Panc1 (cell line): ENCODE results near the gene EREG. TPM values are rescaled to one million over a fixed set of nuclear protein-coding genes. Genes with fewer than 3 reads are reported as not detected.

Source experiments
- ATAC-seq: fragments of 200-7000 bp; cut with Tn5 transposase; 2 replicates; pipeline ENCODE4 v1.9.1; 2020; ENCODE audit warnings: mild to moderate bottlenecking, moderate library complexity
- BruUV-seq: library from RNA; stranded (reverse); fragments of 400-500 nt; replicated peaks from 2 replicates; lab custom pipeline; 2021; lab: Mats Ljungman, UMichigan
- CTCF ChIA-PET: fragments of 300-600 bp; sonication (Branson Sonifier 250); formaldehyde crosslinking; loops from one replicate; lab custom pipeline; 2022; ENCODE audit warnings: antibody characterized with exemption; lab: Charles Lee
- POLR2A ChIA-PET: fragments of 300-600 bp; sonication (Branson Sonifier 250); formaldehyde crosslinking; loops from one replicate; lab custom pipeline; 2022; ENCODE audit warnings: antibody characterized with exemption; lab: Charles Lee
- DNase-seq: peaks from one replicate; pipeline ENCODE4 v3.0.0-alpha.2; 2010; ENCODE audit warnings: low read depth, low spot score
- H3K27ac ChIP-seq: 2 replicates; pipeline ENCODE4 v1.5.1; 2011; ENCODE audit warnings: mild to moderate bottlenecking, low read length, inconsistent platforms
- H3K27me3 ChIP-seq: fragments of 200-500 bp; sonication (Bioruptor generic); 2 replicates; pipeline ENCODE4 v1.6.0; 2014; ENCODE audit warnings: low read length, inconsistent platforms; ENCODE audit not compliant: control insufficient read depth, insufficient read depth
- H3K36me3 ChIP-seq: fragments of 200-500 bp; sonication (Bioruptor generic); 2 replicates; pipeline ENCODE4 v1.5.1; 2014; ENCODE audit warnings: inconsistent platforms, mild to moderate bottlenecking, low read length, moderate library complexity; ENCODE audit not compliant: control insufficient read depth, insufficient read depth
- H3K4me1 ChIP-seq: 2 replicates; pipeline ENCODE4 v1.5.1; 2011; ENCODE audit warnings: inconsistent platforms, mild to moderate bottlenecking, low read length, moderate library complexity; ENCODE audit not compliant: control insufficient read depth, insufficient read depth
- H3K4me3 ChIP-seq, 2 experiments: 2 replicates each; pipeline ENCODE4 v1.5.1; 2011 to 2012; ENCODE audit warnings: low read depth in 2 of 2, low read length in 2 of 2, mild to moderate bottlenecking in 2 of 2, inconsistent platforms in 1 of 2, moderate library complexity in 1 of 2
- H3K9me3 ChIP-seq: fragments of 200-500 bp; sonication (Bioruptor generic); 2 replicates; pipeline ENCODE4 v1.5.1; 2014; ENCODE audit warnings: low read depth, mild to moderate bottlenecking, inconsistent platforms, low read length, moderate library complexity; ENCODE audit not compliant: control insufficient read depth, insufficient read depth
- POLR2AphosphoS5 ChIP-seq: IDR thresholded peaks from 2 replicates; pipeline ENCODE4 v1.6.1; 2012; ENCODE audit warnings: mild to moderate bottlenecking, low read depth, low read length, moderate library complexity
- SIN3A ChIP-seq: IDR thresholded peaks from 2 replicates; pipeline ENCODE4 v1.6.1; 2012; ENCODE audit warnings: low read depth, mild to moderate bottlenecking, low read length, moderate library complexity, borderline replicate concordance; ENCODE audit not compliant: insufficient read depth
- TCF7L2 ChIP-seq: IDR thresholded peaks from 2 replicates; pipeline ENCODE4 v1.6.1; 2011; ENCODE audit warnings: mild to moderate bottlenecking, low read depth, low read length, inconsistent platforms
- in situ Hi-C: cut with HindIII; loops from 2 replicates; pipeline ENCODE4 v1.10.0; 2016; ENCODE audit warnings: low sequenced_read_pairs, low pct_unique_long_range_greater_than_20kb
- intact Hi-C: fragments of 100-400 bp; cut with micrococcal nuclease; formaldehyde crosslinking; loops from one replicate; pipeline ENCODE4 v1.10.0; 2022; ENCODE audit not compliant: unreplicated experiment
- total RNA-seq: library from RNA; stranded (reverse); gene quantifications from one replicate; pipeline ENCODE4 v1.2.1, GENCODE V29; 2021; ENCODE audit not compliant: unreplicated experiment
- TF ChIP-seq, protein P1 (sequence below): fragments of 450-650 bp; IDR thresholded peaks from 2 replicates; pipeline ENCODE4 v1.5.1; 2017; ENCODE audit warnings: mild to moderate bottlenecking
- TF ChIP-seq, protein P2 (sequence below), 2 experiments: IDR thresholded peaks; 2 replicates each; pipeline ENCODE4 v1.6.1; 2011 to 2012; ENCODE audit warnings: low read depth in 2 of 2, control low read depth in 1 of 2, low read length in 1 of 2, mild to moderate bottlenecking in 1 of 2, moderate library complexity in 1 of 2; ENCODE audit not compliant: insufficient read depth in 1 of 2

Gene EREG
- total RNA-seq, 1 experiment from 2014 or later, result 2.1 TPM

DNA sequence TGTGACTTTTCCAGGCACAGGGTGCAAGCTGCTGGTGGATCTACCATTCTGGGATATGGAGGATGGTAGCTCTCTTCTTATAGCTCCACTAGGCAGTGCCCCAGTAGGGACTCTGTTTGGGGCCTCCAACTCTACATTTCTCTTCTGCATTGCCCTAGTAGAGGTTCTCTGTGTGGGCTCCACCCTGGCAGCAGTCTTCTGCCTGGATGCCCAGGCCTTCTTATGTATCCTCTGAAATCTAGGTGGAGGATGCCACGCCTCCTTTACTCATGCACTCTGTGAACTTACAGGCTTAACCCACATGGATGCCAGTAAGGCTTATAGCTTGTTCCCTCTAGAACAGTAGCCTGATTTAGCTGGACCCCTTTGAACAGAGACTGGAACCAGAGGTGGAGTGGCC, 20.9 kb upstream of the EREG start:
- intact Hi-C loops (no loop called here), in situ Hi-C loops (no loop called here)
- ATAC-seq, result no peak
- H3K36me3 ChIP-seq, result no peaks in the 10 kb centered on the region
- POLR2A ChIA-PET, result no interaction called here
- H3K4me1 ChIP-seq, result no peaks in the 10 kb centered on the region
- TF ChIP-seq, protein P1, sequence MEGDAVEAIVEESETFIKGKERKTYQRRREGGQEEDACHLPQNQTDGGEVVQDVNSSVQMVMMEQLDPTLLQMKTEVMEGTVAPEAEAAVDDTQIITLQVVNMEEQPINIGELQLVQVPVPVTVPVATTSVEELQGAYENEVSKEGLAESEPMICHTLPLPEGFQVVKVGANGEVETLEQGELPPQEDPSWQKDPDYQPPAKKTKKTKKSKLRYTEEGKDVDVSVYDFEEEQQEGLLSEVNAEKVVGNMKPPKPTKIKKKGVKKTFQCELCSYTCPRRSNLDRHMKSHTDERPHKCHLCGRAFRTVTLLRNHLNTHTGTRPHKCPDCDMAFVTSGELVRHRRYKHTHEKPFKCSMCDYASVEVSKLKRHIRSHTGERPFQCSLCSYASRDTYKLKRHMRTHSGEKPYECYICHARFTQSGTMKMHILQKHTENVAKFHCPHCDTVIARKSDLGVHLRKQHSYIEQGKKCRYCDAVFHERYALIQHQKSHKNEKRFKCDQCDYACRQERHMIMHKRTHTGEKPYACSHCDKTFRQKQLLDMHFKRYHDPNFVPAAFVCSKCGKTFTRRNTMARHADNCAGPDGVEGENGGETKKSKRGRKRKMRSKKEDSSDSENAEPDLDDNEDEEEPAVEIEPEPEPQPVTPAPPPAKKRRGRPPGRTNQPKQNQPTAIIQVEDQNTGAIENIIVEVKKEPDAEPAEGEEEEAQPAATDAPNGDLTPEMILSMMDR, result no peak
- no peak for TF ChIP-seq POLR2AphosphoS5
- TF ChIP-seq SIN3A, result no peak
- TF ChIP-seq, protein P2, sequence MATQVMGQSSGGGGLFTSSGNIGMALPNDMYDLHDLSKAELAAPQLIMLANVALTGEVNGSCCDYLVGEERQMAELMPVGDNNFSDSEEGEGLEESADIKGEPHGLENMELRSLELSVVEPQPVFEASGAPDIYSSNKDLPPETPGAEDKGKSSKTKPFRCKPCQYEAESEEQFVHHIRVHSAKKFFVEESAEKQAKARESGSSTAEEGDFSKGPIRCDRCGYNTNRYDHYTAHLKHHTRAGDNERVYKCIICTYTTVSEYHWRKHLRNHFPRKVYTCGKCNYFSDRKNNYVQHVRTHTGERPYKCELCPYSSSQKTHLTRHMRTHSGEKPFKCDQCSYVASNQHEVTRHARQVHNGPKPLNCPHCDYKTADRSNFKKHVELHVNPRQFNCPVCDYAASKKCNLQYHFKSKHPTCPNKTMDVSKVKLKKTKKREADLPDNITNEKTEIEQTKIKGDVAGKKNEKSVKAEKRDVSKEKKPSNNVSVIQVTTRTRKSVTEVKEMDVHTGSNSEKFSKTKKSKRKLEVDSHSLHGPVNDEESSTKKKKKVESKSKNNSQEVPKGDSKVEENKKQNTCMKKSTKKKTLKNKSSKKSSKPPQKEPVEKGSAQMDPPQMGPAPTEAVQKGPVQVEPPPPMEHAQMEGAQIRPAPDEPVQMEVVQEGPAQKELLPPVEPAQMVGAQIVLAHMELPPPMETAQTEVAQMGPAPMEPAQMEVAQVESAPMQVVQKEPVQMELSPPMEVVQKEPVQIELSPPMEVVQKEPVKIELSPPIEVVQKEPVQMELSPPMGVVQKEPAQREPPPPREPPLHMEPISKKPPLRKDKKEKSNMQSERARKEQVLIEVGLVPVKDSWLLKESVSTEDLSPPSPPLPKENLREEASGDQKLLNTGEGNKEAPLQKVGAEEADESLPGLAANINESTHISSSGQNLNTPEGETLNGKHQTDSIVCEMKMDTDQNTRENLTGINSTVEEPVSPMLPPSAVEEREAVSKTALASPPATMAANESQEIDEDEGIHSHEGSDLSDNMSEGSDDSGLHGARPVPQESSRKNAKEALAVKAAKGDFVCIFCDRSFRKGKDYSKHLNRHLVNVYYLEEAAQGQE (IDR thresholded peaks at IDR 0.05; ENCODE audit: insufficient read depth in 1 of 2, low read depth in 2 of 2, low read length in 1 of 2), result no peak
- TF ChIP-seq TCF7L2, result no peak
- no peak for DNase-seq
- H3K27me3 ChIP-seq, result no peaks in the 10 kb centered on the region; the same call in 1 of the 2 replicates
- no TSS peak for BruUV-seq
- no peak overlapping the region for H3K27ac ChIP-seq
- no peaks in the 10 kb centered on the region for H3K9me3 ChIP-seq
- CTCF ChIA-PET, result no interaction called here
- no peak overlapping the region for H3K4me3 ChIP-seq

DNA sequence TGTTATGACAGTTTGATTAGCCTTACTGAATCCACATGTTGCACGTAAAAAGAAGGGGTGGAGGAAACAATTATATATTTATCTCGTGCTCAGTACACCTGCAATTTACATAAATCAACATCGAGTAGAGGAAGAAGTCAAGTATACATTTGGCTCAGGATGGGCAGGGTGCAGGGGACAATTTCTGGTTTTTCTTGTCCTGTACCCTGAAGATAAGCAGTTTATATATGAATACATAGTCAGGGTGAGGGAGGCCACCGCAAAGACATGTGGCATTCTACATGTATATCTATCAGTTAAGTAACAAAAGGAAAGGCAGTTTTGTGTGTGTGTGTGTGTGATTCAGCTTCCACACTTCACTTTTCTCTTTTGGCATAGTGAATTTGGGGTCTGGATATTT, 11.1 kb upstream of the EREG start:
- no peak overlapping the region for H3K27ac ChIP-seq
- no peaks in the 10 kb centered on the region for H3K9me3 ChIP-seq
- ChIA-PET POLR2A (no interaction called here), CTCF (no interaction called here)
- ATAC-seq (no peak), DNase-seq (no peak)
- in situ Hi-C loops, result no loop called here
- H3K36me3 ChIP-seq, result no peaks in the 10 kb centered on the region
- no peaks in the 10 kb centered on the region for H3K27me3 ChIP-seq
- intact Hi-C loops, result no loop called here
- TF ChIP-seq POLR2AphosphoS5, result no peak
- TF ChIP-seq TCF7L2, result no peak
- TF ChIP-seq, protein P2 (IDR thresholded peaks at IDR 0.05; ENCODE audit: insufficient read depth in 1 of 2, low read depth in 2 of 2, low read length in 1 of 2), result no peak
- TF ChIP-seq SIN3A, result no peak
- BruUV-seq, result no TSS peak
- no peaks in the 10 kb centered on the region for H3K4me1 ChIP-seq
- H3K4me3 ChIP-seq, result no peak overlapping the region
